ENCODE data around the gene TASL.
"Not testable (repeated sequence)": the region's sequence is repeated elsewhere in the genome, so short reads cannot be mapped to it uniquely, and the experiment has no call there.

The TASL gene

DNA sequence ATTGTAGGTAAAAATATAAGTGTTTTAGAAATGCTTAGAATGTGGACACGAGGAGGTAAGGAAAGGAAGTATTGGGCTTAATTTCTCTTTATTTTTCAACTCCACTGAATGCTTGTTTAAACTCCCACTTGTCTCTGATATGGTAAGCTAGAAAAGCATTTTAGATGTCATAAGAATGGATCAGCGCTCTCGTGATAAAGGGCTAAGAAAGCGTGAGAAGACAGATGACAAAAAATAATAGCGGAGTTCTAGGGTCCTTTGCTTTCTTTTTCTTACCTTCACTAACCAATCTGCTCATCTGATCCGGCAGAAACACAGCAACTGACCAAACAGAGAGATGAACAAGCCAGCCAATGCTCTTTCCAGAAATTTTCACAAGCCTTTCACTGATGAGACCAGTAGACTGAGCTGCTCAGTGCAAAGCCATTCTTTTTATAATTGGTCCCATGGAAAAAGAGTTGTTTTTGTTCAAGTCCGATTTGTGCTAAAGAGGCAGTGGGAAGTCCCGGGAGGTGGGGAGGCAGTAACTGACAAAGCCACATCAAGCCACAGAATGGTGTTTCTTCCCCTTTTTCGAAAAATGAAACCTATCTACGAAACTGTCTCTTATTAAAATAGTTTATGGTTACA, at the start of gene TASL:
Gene TASL, minus strand, starts transcription at position 405 of the 630 bp plus-strand sequence. CDS start 17,411 bp downstream, outside the sequence.
- DNase-seq (ENCODE audit: low read depth), result no peak

- no peak for DNase-seq (ENCODE audit: low read depth)
Observed at GRCh38 chrX:30626402-30626801, 48.8 kb upstream of the TASL start.

- no peak for DNase-seq (ENCODE audit: low read depth)
Observed at GRCh38 chrX:30622361-30622760, 44.8 kb upstream of the TASL start.

DNA sequence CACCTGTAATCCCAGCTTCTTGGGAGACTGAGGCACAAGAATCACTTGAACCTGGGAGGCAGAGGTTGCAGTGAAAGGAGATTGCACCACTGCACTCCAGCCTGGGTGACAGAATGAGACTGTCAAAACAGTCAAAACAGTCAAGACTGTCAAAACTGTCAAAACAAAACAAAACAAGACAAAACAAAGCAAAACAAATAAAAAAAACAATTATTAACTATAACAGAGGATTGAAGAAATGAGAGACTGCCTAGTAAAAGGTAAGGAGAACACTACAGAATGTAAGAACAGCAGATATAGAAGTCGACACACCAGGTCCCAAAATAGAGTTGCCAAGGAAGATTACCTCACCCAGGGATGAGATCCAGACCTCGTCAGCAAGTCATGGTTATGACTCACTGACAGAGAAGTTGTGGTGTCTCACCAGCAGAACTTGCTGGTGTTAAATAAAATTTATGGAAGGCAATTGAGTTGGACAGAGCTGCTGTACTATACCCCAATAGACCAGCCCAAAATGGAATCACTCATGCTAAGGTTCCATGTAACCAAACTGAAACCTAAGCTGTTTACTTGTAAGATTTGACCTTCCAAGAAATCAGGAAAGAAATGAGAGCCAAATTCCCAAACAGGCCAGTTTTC, 43.5 kb upstream of the TASL start:
- DNase-seq (ENCODE audit: low read depth), result no peak

DNA sequence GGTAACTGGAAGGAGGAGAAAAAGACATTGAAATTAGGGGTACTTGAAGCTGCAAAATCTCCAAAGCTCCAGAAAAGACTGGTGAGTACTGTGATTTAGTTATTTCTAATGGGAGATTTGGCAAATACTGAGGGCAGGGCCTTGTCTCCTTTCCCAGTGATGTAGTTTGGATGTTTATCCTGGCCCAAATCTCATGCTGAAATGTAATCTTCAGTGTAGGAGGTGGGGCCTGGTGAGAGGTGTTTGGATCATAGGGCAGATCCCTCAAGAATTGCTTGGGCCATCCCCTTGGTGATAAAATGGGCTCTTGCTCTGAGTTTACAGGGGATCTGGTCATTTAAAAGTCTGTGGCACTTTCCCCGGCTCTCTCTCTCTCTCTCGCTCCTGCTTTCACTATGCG, 42.6 kb upstream of the TASL start:
- no peak for DNase-seq (ENCODE audit: low read depth)

- DNase-seq (ENCODE audit: low read depth), result no peak
Observed at GRCh38 chrX:30618160-30618765, 40.7 kb upstream of the TASL start.

GRCh38 chrX:30615229-30615628, 37.7 kb upstream of the TASL start:
- no peak for DNase-seq (ENCODE audit: low read depth)

- no peak for DNase-seq (ENCODE audit: low read depth)
Observed at GRCh38 chrX:30613721-30614120, 36.2 kb upstream of the TASL start.

DNA sequence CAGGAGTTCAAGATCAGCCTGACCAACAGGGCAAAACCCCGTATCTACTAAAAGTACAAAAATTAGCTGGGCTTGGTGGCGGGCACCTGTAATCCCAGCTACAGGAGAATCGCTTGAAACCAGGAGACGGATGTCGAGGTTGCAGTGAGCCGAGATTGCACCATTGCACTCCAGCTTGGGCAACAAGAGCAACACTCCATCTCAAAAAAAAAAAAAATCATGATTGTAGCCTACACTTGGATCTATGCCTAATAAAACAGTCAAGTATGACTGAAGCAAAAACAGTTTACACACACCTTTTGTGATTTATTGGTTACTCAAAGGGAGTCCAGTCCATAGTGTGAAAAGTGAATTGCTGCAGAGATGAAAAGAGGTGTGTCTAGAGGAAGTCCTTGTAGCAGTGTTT, 34.7 kb upstream of the TASL start:
- no peak for DNase-seq (ENCODE audit: low read depth)

- DNase-seq (ENCODE audit: low read depth), result no peak
Observed at GRCh38 chrX:30610026-30610425, 32.5 kb upstream of the TASL start.

DNA sequence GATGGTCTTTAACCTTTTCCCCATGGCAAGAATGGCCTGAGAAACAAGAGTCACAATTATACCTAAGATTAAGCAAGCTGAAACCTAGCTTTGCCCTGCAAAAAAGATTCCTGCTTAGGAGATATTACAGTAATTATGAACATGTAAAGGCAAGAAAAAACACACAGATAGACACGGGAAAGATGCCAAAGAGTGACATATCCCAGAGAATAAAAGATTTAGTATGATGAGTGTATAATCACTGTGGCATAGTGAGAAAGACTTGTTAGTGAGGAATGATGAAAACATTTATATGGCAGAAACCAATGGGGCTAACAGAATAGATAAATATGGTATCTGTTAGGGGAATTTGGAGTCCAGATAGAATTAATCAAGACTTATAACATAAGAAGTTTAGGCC, 29.6 kb upstream of the TASL start:
- DNase-seq (ENCODE audit: low read depth), result no peak

DNA sequence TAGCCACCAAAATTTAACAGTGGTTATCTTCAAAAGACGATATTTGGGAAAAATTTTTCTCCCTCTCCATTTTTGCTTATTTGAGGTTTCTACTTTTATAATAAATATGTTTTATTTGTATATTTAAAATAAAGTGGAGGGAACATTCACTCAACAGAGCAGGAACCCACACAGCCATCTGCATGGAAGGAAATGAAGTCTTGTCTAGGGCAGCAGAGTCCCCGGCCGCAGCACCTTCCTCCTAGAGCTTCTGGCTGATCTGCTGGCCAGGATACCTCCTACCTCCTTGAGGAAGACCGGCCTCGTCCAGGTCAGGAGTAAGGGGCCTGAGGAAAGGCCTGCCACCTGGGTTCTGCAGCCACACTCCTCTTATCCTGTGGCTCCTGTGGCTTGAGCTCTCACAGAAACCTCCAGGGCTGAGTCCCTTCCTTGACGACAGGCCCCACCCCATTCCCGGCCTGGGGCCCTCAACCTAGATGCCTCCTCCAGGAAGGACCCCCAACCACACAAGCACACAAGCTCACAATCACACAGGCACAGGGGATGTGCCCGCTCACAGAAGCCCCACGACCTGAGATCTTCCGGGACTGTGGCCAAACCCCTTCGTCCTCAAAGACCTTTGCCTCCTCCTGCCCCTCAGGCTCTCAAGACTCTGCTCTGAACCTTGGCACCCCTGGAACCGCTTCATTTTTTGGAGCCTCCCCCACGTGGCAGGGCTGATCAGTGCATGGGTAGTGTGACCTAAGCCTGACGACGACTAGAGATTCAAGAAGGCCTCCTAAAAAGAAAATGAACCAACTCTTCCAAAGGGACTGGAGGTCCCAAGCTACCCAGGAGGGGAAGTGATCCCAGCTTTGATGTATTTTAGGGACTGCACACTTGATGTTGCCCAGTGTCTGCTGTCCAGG, 23.0 kb upstream of the TASL start:
- not testable (repeated sequence) for DNase-seq (ENCODE audit: low read depth)

DNA sequence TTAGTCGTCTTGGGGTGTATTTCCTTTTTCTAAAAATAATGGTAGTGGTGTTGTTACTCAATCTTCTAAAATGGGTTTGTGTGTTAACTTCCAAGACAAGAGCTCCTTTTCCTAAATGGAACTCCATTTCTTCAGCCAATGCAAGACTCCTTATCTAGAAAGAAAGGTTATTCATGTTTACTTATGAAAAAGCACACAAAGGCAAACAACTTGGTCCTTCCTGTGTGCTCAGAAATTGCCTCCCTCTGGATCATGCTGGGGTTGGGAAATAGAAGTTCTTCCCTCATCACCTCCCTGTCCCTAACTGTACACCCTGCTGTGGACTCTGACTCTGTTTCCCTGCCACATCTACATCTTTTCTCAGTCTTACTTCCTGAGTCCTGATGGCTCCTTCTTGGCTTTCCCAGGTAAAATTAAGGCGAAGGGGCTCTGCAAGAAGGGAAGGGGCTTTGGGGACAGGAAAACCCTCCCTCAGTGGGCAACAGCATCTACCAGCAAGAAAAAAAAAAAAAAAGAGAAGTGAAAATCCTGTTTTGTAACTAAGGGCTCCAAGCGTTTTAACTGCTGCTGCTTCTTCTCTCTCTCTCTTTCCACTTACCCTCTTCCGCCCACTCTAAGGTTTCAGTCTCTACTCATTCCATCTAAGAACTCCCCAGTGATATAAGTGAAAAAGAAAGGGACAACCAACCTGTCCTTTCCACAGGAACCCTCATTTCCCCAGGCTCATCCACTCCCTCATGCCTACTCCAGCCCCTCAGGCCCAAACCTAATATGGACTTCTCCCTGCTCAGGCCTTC, 19.8 kb upstream of the TASL start:
- DNase-seq (ENCODE audit: low read depth), result no peak

- no peak for DNase-seq (ENCODE audit: low read depth)
Observed at GRCh38 chrX:30593440-30594200, 16.1 kb upstream of the TASL start.

DNA sequence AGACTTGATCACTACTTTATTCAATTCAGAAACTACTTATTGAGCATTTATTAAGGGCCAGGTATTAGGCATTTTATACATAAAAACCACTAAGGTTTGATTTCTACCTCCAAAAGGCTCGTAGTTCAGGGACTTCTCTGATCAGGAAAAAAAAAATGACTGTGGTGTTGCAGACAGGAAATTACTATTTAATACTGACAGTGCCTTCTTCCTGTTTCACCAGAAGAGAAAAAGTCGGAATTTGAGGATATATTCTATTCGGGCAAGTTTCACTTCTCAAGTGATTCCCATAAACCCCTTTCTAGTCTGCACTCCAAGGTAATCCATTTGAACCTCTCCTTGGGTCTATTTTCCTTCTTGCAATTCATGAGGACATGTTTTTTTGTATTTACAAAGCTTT, 15.3 kb upstream of the TASL start:
- no peak for DNase-seq (ENCODE audit: low read depth)

DNA sequence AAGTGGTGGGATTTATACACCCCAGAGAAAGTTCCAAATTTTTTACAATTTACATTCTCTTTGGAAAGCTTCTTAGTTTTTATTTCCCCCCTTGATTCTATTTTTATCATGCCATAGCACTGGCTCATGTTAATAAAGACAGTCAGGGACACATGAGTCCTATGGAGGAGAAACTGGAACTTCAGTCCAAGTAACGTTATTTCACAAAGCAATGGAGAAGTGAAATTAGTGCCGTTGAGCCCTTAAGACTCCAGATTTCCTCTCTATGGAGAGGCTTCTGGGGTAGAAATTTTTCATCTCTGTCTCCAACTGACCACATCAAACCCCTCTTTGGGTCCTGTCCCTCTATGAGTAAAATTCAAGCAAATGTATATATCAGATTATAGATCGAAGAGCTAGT, 12.8 kb upstream of the TASL start:
- no peak for DNase-seq (ENCODE audit: low read depth)

GRCh38 chrX:30589146-30589888, 11.8 kb upstream of the TASL start:
- no peak for DNase-seq (ENCODE audit: low read depth)

DNA sequence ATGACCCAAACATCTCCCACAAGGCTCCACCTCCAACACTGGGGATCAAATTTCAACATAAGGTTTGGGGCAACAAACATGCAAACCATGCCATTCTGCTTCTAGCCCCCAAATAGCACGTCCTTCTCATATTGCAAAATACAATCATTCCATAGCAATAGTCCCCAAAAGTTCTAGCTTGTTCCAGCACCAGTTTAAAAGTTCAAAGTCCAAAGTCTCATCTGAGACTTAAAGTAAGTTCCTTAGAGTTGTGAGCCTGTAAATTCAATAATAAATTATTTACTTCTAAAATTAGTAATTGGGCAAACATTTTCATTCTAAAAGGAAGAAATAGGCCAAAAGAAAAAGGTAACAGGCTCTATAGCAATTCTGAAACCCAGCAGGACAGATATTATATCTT, 8.9 kb upstream of the TASL start:
- DNase-seq (ENCODE audit: low read depth), result no peak

DNA sequence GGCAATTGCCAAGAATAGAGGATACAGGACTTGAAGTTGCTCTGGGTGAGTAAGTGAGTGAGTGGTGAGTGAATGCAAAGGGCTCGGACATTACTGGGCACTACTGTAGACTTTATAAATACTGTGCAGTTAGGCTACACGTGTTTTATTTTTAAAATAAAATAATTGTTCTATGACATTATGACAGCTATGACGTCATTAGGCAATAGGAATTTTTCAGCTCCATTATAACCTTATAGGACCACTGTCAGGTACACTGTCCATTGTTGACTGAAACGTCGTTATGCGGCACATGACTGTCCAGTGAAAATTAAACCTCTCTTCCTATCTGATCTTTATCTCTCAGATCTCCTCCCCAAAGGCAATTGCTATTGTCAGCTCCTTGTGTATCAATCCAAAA, 5.1 kb upstream of the TASL start:
- no peak for DNase-seq (ENCODE audit: low read depth)

GRCh38 chrX:30580641-30581040, 3.1 kb upstream of the TASL start:
- DNase-seq (ENCODE audit: low read depth), result no peak

All from stimulated activated CD8-positive, alpha-beta memory T cell treated with anti-CD3 and anti-CD28 coated beads, Interleukin-15, amount 100 ng/mL, for 1 hour (primary cell).